HG03196 (cell line): Measurements from ENCODE around the gene COA5.
"Not testable (repeated sequence)": the region's sequence is repeated elsewhere in the genome, so short reads cannot be mapped to it uniquely, and the experiment has no call there.

Experiments
- ATAC-seq: cut with Tn5 transposase; IDR thresholded peaks from one replicate; pipeline ENCODE4 v1.9.1; 2021; ENCODE audit not compliant: unreplicated experiment

COA5 gene

DNA sequence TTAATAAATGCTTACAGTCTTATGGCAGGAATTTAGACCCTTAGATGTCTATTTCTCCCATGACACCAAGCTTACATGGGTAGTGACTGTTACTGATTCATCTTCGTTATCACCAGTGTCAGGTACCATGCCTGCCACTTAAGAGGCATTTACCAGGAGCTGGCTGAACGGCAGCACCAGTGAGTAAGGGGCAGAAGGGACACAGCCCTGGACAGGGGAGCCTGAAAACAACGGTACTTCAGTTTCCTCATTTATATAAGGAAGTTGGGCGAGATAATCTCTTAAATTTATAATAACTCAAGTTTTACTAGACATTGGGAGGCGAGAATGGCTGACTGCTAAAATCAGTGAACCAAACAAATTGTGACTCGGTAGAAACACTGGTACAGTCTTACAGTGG is 1.2 kb downstream of the COA5 start:
- no peak for ATAC-seq

DNA sequence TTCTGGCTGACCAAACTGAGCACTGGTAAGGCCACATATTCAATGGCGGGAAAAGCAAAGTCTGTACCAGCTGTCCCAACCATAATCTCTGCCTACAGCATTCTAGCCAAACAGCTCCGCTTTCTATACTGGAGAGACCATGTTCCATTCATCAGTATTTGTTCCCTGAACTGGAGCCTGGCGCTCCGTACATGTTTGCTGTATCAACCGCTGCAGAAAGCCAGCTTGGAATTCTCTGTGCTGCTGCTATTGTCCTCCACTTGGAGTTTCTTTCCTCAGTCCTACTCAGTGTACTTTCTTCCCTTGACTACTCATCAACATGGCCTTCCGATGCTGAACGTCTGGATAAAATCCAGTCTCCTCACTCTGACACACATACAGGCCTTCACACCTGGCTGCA is 1.9 kb downstream of the COA5 start:
- no peak for ATAC-seq

DNA sequence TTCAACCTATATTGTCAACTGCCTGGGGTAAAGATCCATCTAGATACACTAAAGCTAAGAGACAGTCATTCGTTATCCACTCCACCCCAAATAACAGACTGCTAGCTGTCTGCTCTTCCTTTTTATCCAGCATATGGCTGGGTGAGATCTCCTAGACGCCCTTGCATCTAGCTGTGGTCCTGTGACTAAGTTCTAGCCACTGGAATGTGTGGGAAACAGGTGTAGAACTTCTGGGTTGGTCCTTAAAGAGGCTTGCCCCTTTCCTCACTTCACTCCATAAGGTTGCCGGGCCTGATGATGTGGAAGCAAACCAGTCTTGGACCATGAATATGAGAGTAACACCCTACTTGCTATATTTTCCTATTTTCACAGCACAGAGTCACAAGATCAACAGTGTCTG is 3.2 kb downstream of the COA5 start:
- no peak for ATAC-seq

DNA sequence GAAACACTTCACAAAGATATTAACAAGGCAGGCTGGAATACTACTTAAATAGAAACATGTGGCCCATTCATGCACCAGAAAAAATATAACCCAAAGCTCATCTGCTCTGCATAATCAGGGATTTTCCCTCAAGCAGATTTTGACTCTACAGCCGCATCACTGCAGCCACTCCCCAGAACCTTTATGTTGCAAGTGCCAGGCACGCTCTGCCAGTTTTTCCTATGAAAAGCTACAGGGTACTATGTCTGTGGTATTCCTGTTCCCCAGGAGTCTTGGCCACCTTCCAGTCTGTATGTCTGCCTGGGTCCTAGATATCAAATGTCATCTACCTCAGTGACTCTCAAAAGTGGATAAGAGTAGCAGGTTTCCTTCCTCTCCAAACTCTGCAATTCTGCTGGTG is 3.8 kb downstream of the COA5 start:
- ATAC-seq: no peak

DNA sequence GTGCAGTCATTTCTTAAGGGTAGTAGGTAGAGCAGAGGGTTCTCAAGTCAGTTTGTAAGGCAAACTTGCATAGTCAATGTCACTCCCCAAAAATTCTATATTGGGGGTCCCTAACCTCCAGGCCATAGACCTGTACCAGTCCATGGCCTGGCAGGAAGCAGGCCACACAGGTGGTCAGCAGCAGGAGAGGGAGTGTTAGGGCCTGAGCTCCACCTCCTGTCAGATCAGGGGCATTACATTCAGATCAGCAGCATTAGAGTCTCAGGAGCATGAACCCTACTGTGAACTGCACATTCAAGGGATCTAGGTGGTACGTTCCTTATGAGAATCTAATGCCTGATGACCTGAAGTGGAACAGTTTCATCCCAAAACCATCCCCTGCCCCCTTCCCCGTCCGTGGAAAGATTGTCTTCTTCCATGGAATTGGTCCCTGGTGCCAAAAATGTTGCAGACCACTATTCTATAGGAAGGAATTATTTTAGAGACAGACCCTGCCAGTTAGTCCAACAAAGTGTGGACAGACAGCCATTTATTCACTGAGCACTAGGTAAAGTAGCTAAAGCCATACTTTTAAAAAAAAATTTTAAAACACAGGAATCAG is 6.7 kb downstream of the COA5 start:
- peak; percentile 78 for ATAC-seq

DNA sequence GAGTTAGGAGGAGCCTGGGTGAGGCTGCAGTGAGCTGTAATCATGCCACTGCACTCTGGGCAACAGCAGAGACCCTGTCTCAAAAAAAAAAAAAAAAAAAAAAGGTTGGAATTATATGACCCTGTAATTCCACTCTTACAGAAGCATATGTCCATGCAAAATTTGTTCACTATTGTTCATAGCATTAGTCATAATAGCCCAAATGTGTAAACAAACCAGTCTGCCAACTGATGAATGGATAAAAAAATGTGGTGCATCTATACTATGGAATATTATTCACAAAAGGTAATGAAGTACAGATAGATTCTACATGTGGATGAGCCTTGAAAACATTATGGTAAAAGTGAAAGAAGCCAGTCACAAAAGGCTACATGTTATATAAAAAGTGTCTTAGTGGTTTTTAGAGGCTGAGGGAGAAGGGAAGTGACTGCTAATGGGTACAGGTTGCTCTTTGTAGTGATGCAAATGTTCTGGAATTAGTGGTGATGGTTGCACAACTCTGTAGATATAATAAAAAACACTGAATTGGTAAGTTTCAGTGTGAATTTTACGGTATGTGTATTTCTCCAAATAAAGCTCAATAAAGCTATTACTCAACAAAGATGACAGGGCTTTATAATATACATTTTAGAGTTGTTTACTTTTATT is 9.4 kb downstream of the COA5 start:
- ATAC-seq: no peak

DNA sequence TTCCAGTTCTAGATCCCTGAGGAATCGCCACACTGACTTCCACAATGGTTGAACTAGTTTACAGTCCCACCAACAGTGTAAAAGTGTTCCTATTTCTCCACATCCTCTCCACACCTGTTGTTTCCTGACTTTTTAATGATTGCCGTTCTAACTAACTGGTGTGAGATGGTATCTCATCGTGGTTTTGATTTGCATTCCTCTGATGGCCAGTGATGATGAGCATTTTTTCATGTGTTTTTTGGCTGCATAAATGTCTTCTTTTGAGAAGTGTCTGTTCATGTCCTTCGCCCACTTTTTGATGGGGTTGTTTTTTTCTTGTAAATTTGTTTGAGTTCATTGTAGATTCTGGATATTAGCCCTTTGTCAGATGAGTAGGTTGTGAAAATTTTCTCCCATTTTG is 13.6 kb downstream of the COA5 start:
- ATAC-seq: not testable (repeated sequence)

DNA sequence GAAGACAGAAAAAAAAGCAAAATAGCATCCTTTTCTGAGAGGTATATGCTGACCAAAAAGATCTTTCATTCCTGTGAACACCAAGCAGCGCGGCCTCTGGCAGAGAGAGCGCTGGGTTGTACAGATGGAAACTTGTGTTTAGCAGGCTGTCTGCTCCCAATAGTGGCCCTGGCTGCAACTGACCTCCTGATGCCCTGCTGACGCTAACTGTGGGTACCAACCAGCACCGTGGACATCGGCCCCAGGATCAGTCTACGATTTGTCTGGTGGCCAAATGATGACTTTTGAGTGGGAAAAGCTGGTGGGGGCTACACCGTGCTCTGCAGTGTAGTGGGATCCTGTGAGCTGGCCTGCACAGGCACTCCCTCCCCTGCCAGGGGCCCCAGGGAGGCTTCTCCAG is 15.7 kb downstream of the COA5 start:
- ATAC-seq: no peak

DNA sequence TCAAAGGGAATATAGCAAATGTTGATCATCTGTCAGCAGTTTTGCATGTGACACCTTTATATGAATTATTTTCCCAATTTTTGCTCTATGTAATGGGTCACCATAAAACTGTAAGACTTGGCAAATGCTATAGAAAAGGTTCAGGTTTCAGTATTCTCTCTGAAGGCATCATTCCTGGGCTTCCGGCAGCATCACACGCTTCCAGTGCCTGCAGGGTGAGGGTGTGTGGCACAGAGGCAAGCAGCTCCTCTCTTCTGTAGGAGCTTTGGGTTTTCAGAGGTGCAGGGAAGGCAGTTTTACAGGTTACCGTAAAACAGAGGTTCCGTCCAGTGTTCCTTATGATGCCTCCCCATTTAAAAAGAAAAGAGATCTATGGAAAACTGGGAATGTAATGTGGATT is 18.8 kb downstream of the COA5 start:
- no peak for ATAC-seq

DNA sequence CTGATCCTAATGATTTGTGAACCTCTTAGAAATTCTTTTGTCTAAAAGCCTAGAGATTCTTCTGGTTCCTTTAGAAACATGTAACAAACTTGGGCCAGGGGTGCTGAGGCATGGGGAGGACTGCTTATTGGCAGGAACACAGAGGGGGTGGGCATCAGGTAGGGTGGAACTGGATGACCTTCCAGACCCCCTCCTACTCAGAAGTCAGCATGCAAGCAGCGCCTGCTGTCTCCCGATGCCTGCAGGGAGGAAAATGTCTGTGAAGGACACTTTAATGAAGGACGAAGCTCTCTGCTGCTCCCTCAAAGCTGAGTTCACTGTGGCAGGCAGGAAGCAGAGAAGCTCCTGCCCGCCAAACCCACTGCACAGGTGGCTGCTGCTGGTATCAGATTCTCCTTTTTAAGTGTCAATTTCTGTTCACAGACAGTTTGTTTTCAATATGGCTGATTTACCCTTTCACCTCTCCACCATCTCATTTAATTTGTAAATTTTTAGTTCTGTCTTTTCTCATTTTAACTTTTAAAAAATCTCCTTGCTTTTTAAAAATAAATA is 19.4 kb downstream of the COA5 start:
- no peak for ATAC-seq

DNA sequence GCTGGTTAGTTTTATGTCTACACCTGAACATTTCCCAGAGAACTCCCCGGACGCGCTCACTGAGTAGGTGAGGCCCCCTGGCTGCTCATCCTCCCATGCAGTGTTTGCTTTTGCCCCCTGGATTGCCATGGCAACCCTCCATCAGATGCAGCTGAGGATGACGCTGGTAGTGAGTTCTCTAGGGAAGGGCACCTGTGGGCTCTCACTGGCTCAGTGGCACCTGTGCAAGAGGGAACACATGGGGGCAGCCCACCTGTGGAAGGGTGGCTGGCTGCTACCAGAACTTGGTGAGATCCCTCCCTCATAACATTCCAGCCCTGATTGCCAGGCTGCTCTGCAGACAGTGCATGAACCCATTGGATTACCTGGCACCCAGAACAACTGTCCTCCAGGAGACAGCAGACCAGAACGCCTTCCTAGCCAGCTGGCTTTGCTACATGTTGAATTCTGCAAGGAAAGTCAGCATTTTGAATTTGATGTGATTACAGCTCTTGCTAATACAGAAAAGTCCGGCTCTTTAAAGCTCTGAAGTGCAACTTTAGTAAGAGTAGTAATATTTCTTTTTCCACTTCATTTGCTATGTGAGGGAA is 21.7 kb downstream of the COA5 start:
- ATAC-seq: no peak

DNA sequence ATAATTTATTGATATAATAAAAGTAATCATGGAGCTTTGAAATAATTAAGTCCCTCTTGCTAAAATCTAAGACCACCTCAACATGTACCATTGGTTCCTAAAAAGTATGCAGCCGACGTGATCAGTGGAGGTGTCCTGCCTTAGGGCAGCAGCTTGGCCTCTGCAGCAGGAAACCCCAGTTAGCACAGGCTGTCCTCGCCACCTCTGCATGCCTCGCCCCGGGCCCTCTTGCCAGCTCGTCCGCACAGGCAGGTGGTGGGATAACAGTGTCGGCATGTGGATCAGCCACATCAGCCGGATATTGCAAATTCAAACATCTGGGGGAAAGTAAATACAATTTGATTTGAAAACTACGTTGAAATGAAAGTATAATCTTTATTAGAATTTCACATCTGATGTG is 22.9 kb downstream of the COA5 start:
- no peak for ATAC-seq

DNA sequence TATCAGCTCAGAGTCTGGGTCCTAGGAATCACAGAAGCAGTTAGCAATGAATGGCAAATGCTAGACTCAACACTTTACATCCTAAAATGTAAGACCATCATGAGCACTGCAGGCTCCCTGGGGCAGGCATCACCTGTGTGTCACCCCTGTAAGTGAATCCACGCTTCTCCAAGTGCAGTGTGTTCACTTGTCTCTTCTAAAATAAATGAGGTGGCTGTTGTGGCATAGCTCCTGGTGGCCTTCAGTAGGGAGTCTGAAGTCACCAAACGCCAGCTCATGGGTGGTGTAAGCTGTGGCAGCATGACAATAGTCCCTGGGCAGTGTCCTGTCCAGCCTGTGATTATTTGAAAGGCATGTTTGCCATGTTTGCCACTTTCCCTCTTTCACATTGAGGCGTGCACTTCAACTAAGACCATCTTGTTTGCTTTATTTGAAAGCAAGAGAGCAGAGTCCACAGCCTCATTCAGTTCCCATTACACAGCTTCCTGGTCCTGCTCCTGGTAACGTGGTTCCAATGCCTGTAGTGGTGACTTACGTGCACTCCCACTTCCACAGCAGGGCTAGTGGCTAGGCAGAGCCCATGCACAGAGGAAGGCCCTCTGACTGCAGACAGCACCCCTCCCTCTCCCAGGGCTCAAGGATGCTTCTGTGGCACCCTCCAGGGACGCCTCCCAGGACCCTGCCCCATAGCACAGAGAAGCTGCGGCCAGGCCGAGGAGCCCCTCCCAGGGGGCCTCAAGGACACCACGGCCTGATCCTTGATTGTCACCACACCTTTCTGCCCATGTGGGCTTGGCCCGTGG is 24.3 kb downstream of the COA5 start:
- ATAC-seq: no peak

DNA sequence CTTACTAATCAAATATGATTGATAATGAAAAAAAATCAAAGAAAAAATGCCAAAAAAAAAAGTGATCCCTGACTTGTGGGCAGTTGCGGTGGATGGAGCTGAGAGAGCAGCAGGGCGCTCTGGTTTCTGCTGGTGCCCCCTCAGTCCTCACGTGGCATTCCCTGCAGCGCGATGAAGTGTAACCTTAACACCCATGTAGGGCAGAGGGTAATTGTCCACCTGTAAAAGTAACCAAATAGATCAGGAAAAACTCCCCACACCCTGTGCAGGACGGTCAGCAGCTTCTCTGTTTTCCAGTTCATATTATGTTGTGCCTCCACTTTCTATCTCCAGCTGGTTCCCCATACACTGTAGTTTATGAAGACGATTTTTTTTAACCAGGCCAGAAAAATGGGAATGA is 25.0 kb downstream of the COA5 start:
- no peak for ATAC-seq

DNA sequence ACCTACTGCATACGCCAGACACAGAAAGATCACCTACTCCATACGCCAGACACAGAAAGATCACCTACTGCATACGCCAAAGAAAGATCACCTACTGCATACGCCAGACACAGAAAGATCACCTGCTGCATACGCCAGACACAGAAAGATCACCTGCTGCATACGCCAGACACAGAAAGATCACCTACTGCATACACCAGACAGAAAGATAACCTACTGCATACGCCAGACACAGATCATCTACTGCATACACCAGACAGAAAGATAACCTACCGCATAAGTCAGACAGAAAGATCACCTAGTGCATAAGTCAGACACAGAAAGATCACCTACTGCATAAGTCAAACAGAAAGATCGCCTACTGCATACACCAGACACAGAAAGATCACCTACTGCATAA is 25.8 kb downstream of the COA5 start:
- ATAC-seq: no peak

DNA sequence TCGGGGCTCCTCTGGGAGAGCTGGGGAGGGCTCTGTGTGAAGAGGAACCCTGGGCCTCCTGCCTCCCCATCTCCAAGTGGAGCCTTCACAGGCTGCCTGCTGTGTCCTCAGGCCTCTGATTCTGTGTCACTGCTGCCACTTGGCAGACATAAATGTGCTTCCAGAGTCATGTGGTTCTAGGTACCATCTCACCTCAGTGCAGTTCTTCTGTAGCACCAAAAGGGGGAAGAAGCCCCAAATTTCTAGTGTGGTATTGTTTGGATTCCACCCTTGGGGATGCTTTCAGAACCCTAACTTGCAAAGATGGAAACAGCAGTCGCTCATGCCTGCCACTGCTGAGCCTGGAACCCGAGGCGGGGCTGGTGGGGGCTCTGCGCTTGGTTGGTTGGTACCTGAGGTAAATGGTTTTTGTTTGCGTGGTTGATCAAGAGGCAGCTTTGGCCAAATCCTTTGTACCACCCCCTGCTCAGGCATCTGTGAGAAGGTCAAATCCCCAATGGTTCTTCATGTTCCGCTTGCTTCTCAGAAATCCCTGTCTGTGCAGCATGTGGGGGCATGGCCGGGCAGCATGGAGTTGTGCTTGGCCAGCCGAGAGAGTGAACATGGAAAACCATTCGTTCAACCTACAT is 27.5 kb downstream of the COA5 start:
- ATAC-seq: no peak

DNA sequence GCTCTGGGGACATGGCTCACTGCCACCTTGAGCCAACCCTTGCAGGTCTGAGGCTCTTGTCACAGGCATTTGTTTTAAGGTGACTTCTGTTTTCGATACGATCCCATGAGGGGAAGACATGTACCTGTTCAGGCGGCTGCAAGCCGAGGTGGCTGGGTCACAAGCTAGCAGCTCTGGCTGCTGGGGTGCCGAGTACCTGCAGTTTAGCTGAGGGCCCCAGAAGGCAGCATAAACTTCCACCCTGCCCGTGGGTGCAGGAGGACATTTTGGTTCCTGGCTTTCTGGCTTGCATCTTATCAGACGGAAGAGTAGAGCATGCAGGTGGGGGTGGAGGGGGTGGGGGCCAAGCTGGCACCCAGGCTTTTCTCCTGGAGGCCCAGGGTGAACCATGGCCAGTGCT is 28.4 kb downstream of the COA5 start:
- no peak for ATAC-seq

DNA sequence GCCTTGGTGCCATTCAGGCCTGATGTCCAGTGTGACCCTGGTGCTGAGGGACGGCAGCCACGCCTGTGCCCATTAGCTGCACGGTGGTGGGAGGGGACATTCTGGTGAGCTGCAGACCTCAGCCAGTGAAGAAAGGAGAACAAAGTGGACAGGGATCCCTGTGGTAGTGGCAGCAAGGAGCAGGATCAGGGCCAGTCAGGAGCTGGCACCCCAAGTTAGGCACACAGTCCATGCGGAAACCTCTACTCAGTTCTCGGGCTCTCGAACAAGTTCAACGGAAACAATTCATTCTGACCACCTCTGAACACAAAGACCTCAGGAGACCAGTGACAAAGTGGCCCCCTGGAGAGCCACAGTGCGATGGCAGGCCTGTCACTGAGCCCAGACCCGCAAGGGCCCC is 30.1 kb downstream of the COA5 start:
- ATAC-seq: no peak

DNA sequence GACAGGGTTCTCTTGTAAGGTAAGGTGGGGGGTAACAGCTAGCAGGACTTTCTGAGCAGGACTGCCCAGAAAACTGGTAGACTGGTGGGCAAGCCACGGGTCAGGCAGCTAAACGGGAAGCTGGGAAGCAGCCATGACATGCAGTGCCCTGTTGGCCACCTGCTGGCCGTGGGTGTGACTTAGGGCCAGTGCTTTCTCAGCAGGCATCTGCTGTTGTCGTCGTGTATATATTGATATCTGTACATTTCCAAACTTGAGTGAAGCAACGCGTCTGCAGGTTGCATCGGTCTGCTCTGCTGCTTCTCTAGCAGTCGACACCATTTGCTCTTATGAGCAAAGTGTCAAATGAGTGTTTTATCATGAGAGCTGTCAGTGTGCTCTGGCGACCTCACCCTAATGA is 31.0 kb downstream of the COA5 start:
- no peak for ATAC-seq

DNA sequence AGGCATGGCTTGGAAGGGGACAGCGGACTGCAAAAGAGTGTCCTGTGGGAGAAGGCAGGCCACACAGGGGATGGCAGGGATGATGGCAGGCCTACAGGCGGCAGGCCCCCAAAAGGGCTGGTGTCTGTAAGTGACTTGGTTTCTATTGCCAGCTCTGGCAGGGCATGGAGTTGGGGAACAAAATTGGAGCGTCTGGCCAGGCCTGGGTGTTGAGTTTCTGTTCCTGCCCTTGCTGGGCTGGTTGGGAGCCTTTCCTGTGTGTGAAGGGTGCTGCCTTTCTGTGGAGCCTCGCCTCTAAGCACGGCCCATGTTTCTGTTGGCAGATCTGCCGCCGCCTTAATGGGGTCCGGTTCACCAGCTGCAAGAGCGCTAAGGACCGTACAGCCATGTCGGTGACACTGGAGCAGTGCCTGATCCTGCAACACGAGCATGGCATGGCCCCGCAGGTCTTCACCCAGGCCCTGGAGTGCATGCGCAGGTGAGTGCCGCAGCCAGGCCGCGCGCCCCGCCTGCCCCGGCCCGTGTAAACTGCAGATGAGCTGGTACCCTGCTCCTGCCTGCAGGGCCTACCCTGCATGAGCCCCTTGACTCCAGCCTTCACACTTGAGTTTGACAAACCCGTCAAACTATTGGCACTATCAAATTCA is 31.5 kb downstream of the COA5 start:
- ATAC-seq: no peak

DNA sequence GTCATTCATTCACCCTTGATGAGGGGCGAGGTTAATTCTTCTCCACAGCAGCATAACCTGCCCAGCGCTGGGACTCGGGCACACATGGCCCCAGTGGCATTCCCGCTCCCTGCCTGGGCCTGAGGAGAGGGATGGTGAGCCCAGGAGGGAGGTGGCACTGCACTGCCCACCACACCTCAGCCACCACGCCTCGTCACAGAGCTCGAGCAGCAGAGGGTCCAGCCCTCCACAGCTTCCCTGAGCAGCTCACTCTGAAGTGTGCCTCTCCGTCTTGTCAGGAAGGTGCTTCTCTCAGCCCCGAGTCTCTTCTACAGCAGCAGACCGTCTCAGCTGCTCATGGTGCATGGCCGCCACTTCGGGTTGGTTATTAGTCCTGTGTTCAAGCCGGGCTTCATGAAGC is 34.9 kb downstream of the COA5 start:
- no peak for ATAC-seq
